Measurements from ENCODE around the gene SIRPA. TPM values are rescaled to one million over a fixed set of nuclear protein-coding genes. Genes with fewer than 3 reads are reported as not detected.
A peak's percentile ranks its signal among the peaks of the same experiment; 100 is the strongest.

Gene SIRPA
- total RNA-seq, 1 experiment from 2014 or later, result 6.7 TPM

- Histone ChIP-seq H3K4me3 (ENCODE audit: insufficient read depth, low read depth, low read length) (no peak overlapping the region), H3K36me3 (replicated peaks; ENCODE audit: control insufficient read depth, insufficient read depth, low read length) (no peaks in the 10 kb centered on the region), H3K27me3 (ENCODE audit: control insufficient read depth, insufficient read depth, low read length) (no peaks in the 10 kb centered on the region)
- DNase-seq, result no peak
These were observed 19.4 kb upstream of the SIRPA start for GRCh38 chr20:1875762-1876161.

DNA sequence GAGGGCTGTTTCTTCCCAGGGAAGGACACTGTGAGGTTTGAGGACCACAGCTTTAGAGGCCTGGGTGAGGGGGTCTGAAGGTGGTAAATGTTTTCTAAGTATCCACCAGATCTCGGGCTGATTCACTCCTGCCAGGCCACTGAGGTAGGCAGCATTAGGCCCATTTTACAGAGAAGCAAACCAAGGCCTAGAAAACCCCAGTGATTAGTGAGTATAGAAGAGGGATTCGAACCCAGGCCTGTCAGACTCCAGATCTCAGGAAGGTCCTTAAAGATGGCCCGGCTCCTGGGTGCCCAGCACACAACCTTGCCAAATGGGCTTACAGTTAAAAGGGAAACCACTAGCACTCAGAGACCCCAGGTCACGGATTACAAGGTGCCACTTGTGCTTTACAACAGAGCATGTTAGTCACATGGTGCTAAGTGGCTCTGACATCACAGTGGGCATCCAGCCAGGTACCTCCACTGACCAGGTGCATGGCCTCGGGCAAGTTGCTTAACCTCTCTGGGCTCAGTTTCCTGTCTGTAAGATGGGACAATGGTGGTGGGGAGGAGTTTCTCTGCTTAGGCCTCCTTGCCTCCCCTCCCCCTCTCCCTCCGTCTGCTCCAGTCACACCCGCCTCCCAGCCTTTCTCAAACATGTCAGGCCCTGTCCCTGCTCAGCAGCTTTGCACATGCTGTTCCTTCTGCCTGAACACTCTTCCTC, 18.8 kb upstream of the SIRPA start:
- Histone ChIP-seq H3K27me3 (ENCODE audit: control insufficient read depth, insufficient read depth, low read length) (no peaks in the 10 kb centered on the region), H3K4me3 (ENCODE audit: insufficient read depth, low read depth, low read length) (no peak overlapping the region), H3K36me3 (replicated peaks; ENCODE audit: control insufficient read depth, insufficient read depth, low read length) (no peaks in the 10 kb centered on the region)
- no peak for DNase-seq

DNA sequence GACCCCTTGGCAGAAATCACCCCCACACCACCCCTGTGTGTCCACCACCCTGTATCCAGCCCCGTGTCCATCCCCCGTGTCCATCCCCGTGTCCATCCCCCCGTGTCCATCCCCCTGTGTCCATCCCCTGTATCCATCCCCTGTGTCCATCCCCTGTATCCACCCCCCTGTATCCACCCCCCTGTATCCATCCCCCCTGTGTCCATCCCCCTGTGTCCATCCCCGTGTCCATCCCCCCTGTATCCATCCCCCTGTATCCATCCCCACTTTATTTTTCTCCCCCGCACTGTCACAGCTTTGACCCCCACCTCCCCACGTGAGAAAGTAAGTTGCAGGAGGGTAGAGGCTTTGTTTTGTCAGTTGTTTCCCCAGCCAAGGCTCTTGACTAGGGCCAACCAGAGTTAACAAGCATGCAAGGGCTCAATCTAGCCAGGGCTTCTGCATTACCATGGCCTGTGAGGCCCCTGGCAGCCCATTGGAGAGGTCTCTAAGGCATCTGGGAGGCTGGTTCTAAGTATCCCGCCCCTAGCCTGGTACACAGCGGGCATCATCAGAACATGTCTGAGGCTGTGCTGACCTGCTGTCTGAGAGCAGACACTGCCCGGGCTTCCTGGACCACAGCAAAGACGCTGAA, 18.1 kb upstream of the SIRPA start:
- no peak overlapping the region for H3K4me3 ChIP-seq (ENCODE audit: insufficient read depth, low read depth, low read length)
- no peaks in the 10 kb centered on the region for H3K36me3 ChIP-seq (replicated peaks; ENCODE audit: control insufficient read depth, insufficient read depth, low read length)
- H3K27me3 ChIP-seq (ENCODE audit: control insufficient read depth, insufficient read depth, low read length), result no peaks in the 10 kb centered on the region
- DNase-seq, result peak; percentile 70

DNA sequence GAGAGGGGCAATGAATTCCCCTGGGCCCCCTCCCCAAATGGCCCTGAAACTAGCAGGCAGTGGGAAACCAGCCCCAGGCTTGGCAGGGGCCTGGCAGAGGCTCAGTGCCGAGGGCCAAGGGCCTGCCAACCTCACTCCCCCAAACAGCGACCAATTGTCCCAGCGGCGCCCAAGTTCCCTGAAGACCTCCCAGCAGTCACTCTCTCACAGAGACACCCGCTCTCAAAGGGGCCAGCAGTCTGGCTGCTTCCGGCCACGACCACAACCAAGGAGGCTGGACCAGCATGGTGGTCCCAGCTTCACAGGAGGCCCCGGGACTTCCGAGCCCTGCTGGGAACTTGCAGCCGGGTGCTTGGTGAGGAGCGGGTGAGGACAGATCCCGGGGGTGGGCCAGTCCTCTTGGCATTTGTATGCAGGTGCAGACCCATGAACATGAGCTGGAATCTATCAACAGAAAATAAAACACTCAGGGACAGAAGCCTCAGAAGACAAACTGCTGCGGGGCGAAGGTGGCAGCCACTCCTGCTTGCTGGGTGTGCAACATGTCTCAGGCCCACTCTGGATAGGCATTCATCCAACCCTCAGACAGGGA, 17.5 kb upstream of the SIRPA start:
- no peak for DNase-seq
- no peaks in the 10 kb centered on the region for H3K36me3 ChIP-seq (replicated peaks; ENCODE audit: control insufficient read depth, insufficient read depth, low read length)
- H3K27me3 ChIP-seq (ENCODE audit: control insufficient read depth, insufficient read depth, low read length), result no peaks in the 10 kb centered on the region
- H3K4me3 ChIP-seq (ENCODE audit: insufficient read depth, low read depth, low read length), result no peak overlapping the region

DNA sequence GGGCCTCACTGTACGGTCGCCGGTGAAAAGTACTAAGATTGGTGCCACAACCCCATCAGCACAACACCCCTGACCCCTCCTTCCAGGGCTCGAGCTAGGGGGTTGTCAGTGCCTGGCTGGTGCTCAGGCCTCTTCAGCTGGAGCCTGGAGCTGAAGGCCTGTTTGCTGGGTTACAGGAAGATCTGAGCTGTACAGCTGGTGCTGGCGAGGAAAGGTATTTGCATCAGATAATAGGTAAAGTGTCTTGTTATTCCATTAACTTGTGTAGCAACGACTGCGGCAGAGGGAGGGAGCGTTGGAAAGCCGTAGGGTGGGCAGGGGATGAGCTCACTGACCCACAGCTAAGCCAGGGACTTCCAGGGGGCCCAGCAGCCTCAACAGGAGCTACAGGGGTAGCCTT, 15.8 kb upstream of the SIRPA start:
- Histone ChIP-seq H3K4me3 (ENCODE audit: insufficient read depth, low read depth, low read length) (no peak overlapping the region), H3K36me3 (replicated peaks; ENCODE audit: control insufficient read depth, insufficient read depth, low read length) (no peaks in the 10 kb centered on the region), H3K27me3 (ENCODE audit: control insufficient read depth, insufficient read depth, low read length) (no peaks in the 10 kb centered on the region)
- no peak for DNase-seq

DNA sequence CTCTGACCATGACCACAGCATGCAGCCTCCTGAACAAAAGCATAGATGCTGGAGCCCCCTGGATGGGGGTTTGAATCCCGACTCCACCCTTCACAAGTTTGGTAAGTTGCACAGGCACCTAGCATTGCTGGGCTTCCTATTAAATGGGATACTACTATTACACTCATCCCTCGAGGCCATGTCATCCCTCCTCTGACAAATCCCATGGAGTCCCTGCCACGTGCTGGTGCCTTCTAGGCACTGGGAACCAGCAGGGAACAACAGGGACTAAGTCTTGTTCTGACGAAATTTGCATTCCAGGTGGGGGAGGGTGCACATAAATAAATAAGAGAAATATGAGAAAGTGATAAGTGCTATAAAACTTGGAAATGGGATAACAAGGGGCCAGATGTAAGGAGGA, 15.3 kb upstream of the SIRPA start:
- Histone ChIP-seq H3K4me3 (ENCODE audit: insufficient read depth, low read depth, low read length) (no peak overlapping the region), H3K36me3 (replicated peaks; ENCODE audit: control insufficient read depth, insufficient read depth, low read length) (no peaks in the 10 kb centered on the region), H3K27me3 (ENCODE audit: control insufficient read depth, insufficient read depth, low read length) (no peaks in the 10 kb centered on the region)
- DNase-seq, result no peak

DNA sequence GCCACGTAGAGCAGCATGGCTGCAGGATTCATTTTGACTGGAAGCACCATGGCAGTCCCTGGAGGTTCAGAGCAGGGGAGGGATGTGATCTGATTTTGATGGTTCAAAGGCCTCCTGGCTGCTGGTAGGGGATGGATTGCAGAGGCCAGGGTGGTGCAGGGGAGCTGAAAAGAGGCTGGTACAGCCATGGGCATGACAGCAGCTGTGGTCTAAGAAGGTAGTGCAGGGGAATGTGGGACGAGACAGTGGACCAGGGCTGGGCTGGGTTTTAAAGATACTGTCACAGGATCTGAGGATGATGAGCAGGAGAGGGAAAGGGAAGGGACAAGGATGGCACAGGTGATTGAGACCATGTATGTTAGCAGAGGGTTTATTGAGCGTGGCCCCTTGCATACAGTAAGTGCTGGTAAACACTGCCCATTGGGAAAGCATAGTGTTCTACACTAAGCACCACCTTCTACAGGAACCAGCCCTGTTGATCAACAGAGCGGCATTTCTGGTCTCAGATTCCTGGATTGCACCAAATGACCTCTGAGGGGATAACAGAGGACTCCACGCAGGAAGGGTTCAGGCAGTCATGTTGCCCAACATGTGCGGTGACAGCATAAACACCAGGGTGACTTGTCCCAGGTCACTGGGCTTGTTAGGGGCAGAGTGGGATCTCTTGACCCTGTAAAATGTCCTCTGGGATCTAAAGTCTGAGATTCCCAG, 14.5 kb upstream of the SIRPA start:
- Histone ChIP-seq H3K36me3 (replicated peaks; ENCODE audit: control insufficient read depth, insufficient read depth, low read length) (no peaks in the 10 kb centered on the region), H3K27me3 (ENCODE audit: control insufficient read depth, insufficient read depth, low read length) (no peaks in the 10 kb centered on the region), H3K4me3 (ENCODE audit: insufficient read depth, low read depth, low read length) (no peak overlapping the region)
- DNase-seq, result peak; percentile 14

DNA sequence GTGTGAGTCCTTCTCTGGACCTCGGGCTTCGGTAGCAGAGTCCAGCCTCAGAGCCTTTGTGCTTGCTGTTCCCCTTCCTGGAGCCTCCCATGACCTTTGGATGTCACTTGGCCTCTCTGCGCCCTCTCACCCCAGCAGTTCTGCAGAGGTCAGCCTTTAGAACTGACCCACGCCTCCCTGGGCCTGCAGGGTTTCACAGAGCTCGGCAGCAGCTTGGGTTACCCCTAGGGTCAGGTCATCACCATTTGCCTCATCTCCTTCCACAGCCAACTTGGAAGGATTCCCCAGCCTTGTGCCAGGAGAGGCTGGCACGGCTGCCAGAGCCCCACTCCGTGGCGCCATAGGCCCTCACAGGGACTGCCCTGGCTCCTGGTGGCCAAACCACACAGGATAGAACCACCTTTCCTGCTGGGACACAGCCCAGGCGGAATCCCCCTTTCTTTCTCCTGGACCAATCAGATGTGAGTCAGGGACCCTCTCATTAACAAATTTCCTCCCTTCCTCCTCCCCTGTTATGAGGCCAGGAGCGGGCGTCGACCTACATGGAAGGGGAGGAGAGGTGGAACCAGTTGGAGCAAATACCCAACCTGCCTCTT, 13.9 kb upstream of the SIRPA start:
- H3K27me3 ChIP-seq (ENCODE audit: control insufficient read depth, insufficient read depth, low read length), result no peaks in the 10 kb centered on the region
- peak; percentile 70 for DNase-seq
- H3K4me3 ChIP-seq (ENCODE audit: insufficient read depth, low read depth, low read length), result no peak overlapping the region
- no peaks in the 10 kb centered on the region for H3K36me3 ChIP-seq (replicated peaks; ENCODE audit: control insufficient read depth, insufficient read depth, low read length)

DNA sequence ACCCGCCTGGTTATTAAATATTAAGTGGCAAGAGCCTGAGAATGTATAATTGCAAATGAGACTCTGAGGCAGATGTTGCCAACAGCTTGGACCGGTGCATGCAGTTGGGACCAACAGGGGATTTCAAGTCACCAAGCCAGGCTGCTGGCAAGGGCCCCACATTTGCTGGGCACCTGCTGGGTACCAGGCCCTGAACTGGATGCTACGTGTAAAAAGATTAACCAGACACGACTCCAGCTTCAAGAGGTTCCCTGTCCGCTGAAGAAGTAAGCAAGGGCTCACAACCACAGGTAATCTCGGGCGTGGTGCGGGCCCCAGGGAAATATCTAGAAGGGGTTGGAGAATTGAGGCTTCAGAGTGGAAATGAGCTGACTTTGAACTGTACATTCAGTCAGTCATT, 13.2 kb upstream of the SIRPA start:
- H3K36me3 ChIP-seq (replicated peaks; ENCODE audit: control insufficient read depth, insufficient read depth, low read length), result no peaks in the 10 kb centered on the region
- no peaks in the 10 kb centered on the region for H3K27me3 ChIP-seq (ENCODE audit: control insufficient read depth, insufficient read depth, low read length)
- no peak overlapping the region for H3K4me3 ChIP-seq (ENCODE audit: insufficient read depth, low read depth, low read length)
- DNase-seq, result no peak

DNA sequence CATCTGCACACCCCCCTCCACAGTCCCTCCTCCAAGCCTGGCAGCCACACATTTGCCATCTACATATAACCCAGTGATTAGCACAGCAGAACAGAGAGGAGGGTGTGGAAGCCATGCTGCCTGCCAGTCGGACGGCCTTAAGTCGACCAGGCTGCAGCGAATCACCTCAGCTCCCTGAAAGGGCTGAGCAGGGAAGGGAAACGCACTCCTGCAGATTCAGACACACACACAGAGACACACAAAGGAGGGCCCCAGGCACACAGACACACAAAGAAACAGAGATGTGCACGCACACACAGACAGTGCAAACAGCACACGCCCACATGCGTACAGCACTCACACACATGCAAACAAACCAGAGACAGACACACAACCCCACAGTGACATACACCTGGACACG, 11.2 kb upstream of the SIRPA start:
- no peak for DNase-seq
- H3K27me3 ChIP-seq (ENCODE audit: control insufficient read depth, insufficient read depth, low read length), result no peaks in the 10 kb centered on the region
- H3K4me3 ChIP-seq (ENCODE audit: insufficient read depth, low read depth, low read length), result no peak overlapping the region
- H3K36me3 ChIP-seq (replicated peaks; ENCODE audit: control insufficient read depth, insufficient read depth, low read length), result no peaks in the 10 kb centered on the region

DNA sequence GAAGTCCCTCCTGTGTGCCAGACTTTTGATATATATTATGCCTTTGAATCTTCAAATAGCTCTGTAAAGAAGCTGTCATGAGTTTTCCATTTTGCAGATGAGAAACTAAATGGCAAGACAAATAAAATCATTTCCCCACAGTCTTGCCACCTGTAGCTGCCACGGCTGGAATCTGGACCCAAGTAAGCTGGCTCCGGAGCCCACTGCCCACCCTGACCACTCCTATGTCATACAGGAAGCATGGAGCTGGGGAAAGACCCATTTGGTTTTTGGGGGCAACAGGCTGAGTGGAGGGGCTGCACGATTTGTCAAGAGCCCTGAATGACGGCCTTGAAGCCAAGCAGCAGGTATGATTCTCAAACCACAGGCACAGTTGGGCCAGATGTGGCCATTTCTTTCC, 10.0 kb upstream of the SIRPA start:
- Histone ChIP-seq H3K27me3 (ENCODE audit: control insufficient read depth, insufficient read depth, low read length) (no peaks in the 10 kb centered on the region), H3K36me3 (replicated peaks; ENCODE audit: control insufficient read depth, insufficient read depth, low read length) (no peaks in the 10 kb centered on the region), H3K4me3 (ENCODE audit: insufficient read depth, low read depth, low read length) (no peak overlapping the region)
- DNase-seq, result no peak

DNA sequence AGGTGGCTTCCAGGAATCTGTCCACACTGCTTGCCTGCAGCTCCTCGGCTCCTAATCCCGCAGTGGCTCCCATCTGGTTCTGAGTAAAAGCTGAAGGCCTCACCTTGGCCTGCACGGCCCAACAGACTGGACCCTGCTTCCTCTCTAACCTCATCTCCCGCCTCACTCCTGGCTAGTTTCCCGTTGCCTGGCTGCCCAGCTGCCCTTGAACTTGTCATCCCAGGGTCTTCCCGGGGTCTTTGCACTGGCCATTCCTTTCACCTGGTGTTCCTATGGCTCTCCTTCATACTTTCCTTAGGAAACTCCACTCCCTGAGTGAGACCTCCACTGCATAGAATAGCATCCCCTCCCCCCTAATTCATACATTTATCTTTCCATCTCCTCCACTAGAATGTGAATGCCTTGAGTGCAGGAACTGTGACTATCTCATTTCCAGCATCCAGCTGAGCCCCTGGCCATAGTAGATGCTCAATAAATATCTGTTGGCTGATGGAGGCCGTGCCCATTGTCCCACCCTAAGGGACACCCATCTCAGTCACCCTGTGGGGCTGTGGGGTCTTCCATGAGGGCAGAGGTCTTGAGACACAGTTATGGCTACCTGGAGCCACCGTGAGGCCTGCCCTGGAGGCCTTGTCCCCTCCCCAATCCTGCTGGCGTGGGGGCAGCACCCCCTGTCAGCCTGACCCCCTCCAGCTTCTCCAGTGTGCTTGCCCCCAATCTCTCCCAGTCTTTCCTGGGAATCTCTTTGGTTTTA, 9.1 kb upstream of the SIRPA start:
- Histone ChIP-seq H3K36me3 (replicated peaks; ENCODE audit: control insufficient read depth, insufficient read depth, low read length) (no peaks in the 10 kb centered on the region), H3K27me3 (ENCODE audit: control insufficient read depth, insufficient read depth, low read length) (no peaks in the 10 kb centered on the region), H3K4me3 (ENCODE audit: insufficient read depth, low read depth, low read length) (no peak overlapping the region)
- no peak for DNase-seq

- Histone ChIP-seq H3K36me3 (replicated peaks; ENCODE audit: control insufficient read depth, insufficient read depth, low read length) (no peaks in the 10 kb centered on the region), H3K27me3 (ENCODE audit: control insufficient read depth, insufficient read depth, low read length) (peaks cover 2% of the 10 kb centered on the region; the same call in 1 of the 2 replicates), H3K4me3 (ENCODE audit: insufficient read depth, low read depth, low read length) (no peak overlapping the region)
- no peak for DNase-seq
These were observed 7.9 kb upstream of the SIRPA start for GRCh38 chr20:1887321-1887720.

GRCh38 chr20:1887756-1888155, 7.5 kb upstream of the SIRPA start:
- H3K4me3 ChIP-seq (ENCODE audit: insufficient read depth, low read depth, low read length), result no peak overlapping the region
- H3K36me3 ChIP-seq (replicated peaks; ENCODE audit: control insufficient read depth, insufficient read depth, low read length), result no peaks in the 10 kb centered on the region
- no peak for DNase-seq
- peaks cover 2% of the 10 kb centered on the region; the same call in 1 of the 2 replicates for H3K27me3 ChIP-seq (ENCODE audit: control insufficient read depth, insufficient read depth, low read length)

Data from H7 (cell line).